ENCODE measurements around the gene HEPACAM2. TPM values are rescaled to one million over a fixed set of nuclear protein-coding genes. Genes with fewer than 3 reads are reported as not detected.

Gene HEPACAM2
- total and polyA plus RNA-seq, 12 donors: 0.03 to 0.39 (median 0.22) TPM; not detected in 6

- peaks cover 0 to 14% of the 10 kb centered on the region in 2 donors for H3K4me1 ChIP-seq (replicated peaks in 1 of 2)
- intact Hi-C loops (cut with DNase I): no loop called here
- no peak overlapping the region for H3K4me3 ChIP-seq
- no peak overlapping the region for H3K27ac ChIP-seq
- no peak for DNase-seq
- 26 to 56% (median 52%) methylated on average over 1 of the region's 1 CpG for WGBS, 4 donors
- H3K36me3 ChIP-seq (replicated peaks in 1 of 2): peaks cover 0 to 28% of the 10 kb centered on the region in 2 donors
- TF ChIP-seq, protein P1, sequence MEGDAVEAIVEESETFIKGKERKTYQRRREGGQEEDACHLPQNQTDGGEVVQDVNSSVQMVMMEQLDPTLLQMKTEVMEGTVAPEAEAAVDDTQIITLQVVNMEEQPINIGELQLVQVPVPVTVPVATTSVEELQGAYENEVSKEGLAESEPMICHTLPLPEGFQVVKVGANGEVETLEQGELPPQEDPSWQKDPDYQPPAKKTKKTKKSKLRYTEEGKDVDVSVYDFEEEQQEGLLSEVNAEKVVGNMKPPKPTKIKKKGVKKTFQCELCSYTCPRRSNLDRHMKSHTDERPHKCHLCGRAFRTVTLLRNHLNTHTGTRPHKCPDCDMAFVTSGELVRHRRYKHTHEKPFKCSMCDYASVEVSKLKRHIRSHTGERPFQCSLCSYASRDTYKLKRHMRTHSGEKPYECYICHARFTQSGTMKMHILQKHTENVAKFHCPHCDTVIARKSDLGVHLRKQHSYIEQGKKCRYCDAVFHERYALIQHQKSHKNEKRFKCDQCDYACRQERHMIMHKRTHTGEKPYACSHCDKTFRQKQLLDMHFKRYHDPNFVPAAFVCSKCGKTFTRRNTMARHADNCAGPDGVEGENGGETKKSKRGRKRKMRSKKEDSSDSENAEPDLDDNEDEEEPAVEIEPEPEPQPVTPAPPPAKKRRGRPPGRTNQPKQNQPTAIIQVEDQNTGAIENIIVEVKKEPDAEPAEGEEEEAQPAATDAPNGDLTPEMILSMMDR (IDR thresholded peaks at IDR 0.05): no peak
- no peak for TF ChIP-seq POLR2A (IDR thresholded peaks at IDR 0.05)
- H3K27me3 ChIP-seq: no peaks in the 10 kb centered on the region
- H3K9me3 ChIP-seq (replicated peaks in 1 of 3): no peaks in the 10 kb centered on the region
These were observed 80.2 kb downstream of the HEPACAM2 start for GRCh38 chr7:93146036-93146435.

GRCh38 chr7:93145354-93145753, 80.9 kb downstream of the HEPACAM2 start:
- H3K27ac ChIP-seq: no peak overlapping the region
- H3K4me1 ChIP-seq (replicated peaks in 1 of 2): peaks cover 0 to 14% of the 10 kb centered on the region in 2 donors
- H3K27me3 ChIP-seq: no peaks in the 10 kb centered on the region
- peaks cover 0 to 28% of the 10 kb centered on the region in 2 donors for H3K36me3 ChIP-seq (replicated peaks in 1 of 2)
- 70 to 83% (median 72%) methylated on average over 3 of the region's 3 CpGs for WGBS, 4 donors
- no peak overlapping the region for H3K4me3 ChIP-seq
- intact Hi-C loops (cut with DNase I): no loop called here
- TF ChIP-seq POLR2A (IDR thresholded peaks at IDR 0.05): no peak
- TF ChIP-seq, protein P1 (IDR thresholded peaks at IDR 0.05): no peak
- no peak for DNase-seq
- H3K9me3 ChIP-seq (replicated peaks in 1 of 3): no peaks in the 10 kb centered on the region

- intact Hi-C loops (cut with DNase I): no loop called here
- Histone ChIP-seq H3K4me1 (replicated peaks in 1 of 2) (peaks cover 0 to 8% of the 10 kb centered on the region in 2 donors), H3K9me3 (replicated peaks in 1 of 3) (no peaks in the 10 kb centered on the region), H3K27me3 (no peaks in the 10 kb centered on the region), H3K4me3 (no peak overlapping the region), H3K27ac (no peak overlapping the region), H3K36me3 (replicated peaks in 1 of 2) (peaks cover 0 to 36% of the 10 kb centered on the region in 2 donors)
- TF ChIP-seq, protein P1 (IDR thresholded peaks at IDR 0.05): no peak
- TF ChIP-seq POLR2A (IDR thresholded peaks at IDR 0.05): no peak
- 87 to 100% (median 98%) methylated on average over 1 of the region's 1 CpG for WGBS, 4 donors
- DNase-seq: no peak
These were observed 84.1 kb downstream of the HEPACAM2 start for GRCh38 chr7:93142127-93142526.

GRCh38 chr7:93140582-93141191, 85.6 kb downstream of the HEPACAM2 start:
- no peaks in the 10 kb centered on the region for H3K9me3 ChIP-seq (replicated peaks in 1 of 3)
- TF ChIP-seq, protein P1 (IDR thresholded peaks at IDR 0.05): no peak
- TF ChIP-seq POLR2A (IDR thresholded peaks at IDR 0.05): no peak

More at GRCh38 chr7:93140582-93141191, 85.6 kb downstream of the HEPACAM2 start:
- DNase-seq: no peak
- Histone ChIP-seq H3K4me1 (replicated peaks in 1 of 2) (no peaks in the 10 kb centered on the region), H3K27me3 (no peaks in the 10 kb centered on the region), H3K4me3 (no peak overlapping the region), H3K27ac (no peak overlapping the region), H3K36me3 (replicated peaks in 1 of 2) (peaks cover 0 to 37% of the 10 kb centered on the region in 2 donors)
- intact Hi-C loops (cut with DNase I): no loop called here
- 88 to 95% (median 92%) methylated on average over 3 of the region's 3 CpGs for WGBS, 4 donors
